IMR-90 (cell line): ENCODE measurements around the gene FBXO4. TPM values are rescaled to one million over a fixed set of nuclear protein-coding genes. Genes with fewer than 3 reads are reported as not detected.

Experiments used
- ATAC-seq: fragments of 200-7000 bp; cut with Tn5 transposase; 2 replicates; pipeline ENCODE4 v1.9.1; 2020; ENCODE audit warnings: low read depth, mild to moderate bottlenecking, moderate library complexity
- BruUV-seq: library from RNA; stranded (reverse); fragments of 400-500 nt; replicated peaks from 2 replicates; lab custom pipeline; 2021; lab: Mats Ljungman, UMichigan
- CTCF ChIA-PET: fragments of 300-600 bp; formaldehyde crosslinking; extraction: SDS; loops from one replicate; lab custom pipeline; 2021; ENCODE audit warnings: antibody characterized with exemption; lab: Yijun Ruan, JAX
- POLR2A ChIA-PET: fragments of 300-600 bp; sonication (Branson Sonifier 250); formaldehyde crosslinking; loops from one replicate; lab custom pipeline; 2022; ENCODE audit warnings: antibody characterized with exemption; ENCODE audit not compliant: unreplicated experiment; lab: Charles Lee
- DNase-seq: peaks from one replicate; pipeline ENCODE4 v3.0.0; 2013
- H2AFZ ChIP-seq: replicated peaks from 2 replicates; pipeline ENCODE3; 2013; ENCODE audit warnings: low read length, mild to moderate bottlenecking; ENCODE audit not compliant: poor library complexity
- H2AK5ac ChIP-seq: 2 replicates; pipeline ENCODE4 v1.6.1; 2013; ENCODE audit warnings: low read depth, low read length, inconsistent platforms
- H2AK9ac ChIP-seq: replicated peaks from 2 replicates; pipeline ENCODE3; 2013; ENCODE audit warnings: mild to moderate bottlenecking, low read depth, low read length, moderate library complexity; ENCODE audit not compliant: poor library complexity
- H2BK120ac ChIP-seq: 2 replicates; pipeline ENCODE4 v1.6.1; 2013; ENCODE audit warnings: low read depth, low read length, inconsistent platforms
- H2BK15ac ChIP-seq: 3 replicates; pipeline ENCODE4 v1.6.1; 2013; ENCODE audit warnings: low read depth, low read length, inconsistent platforms
- H2BK20ac ChIP-seq: 2 replicates; pipeline ENCODE4 v1.6.1; 2013; ENCODE audit warnings: low read depth, mild to moderate bottlenecking, inconsistent platforms, low read length, moderate library complexity
- H2BK5ac ChIP-seq: 2 replicates; pipeline ENCODE4 v1.6.1; 2013; ENCODE audit warnings: mild to moderate bottlenecking, low read depth, low read length, inconsistent platforms; ENCODE audit not compliant: poor library complexity, severe bottlenecking
- H3K14ac ChIP-seq: replicated peaks from 2 replicates; pipeline ENCODE4 v1.6.1; 2013; ENCODE audit warnings: low read depth, low read length, inconsistent platforms
- H3K18ac ChIP-seq: 2 replicates; pipeline ENCODE4 v1.6.1; 2013; ENCODE audit warnings: low read depth, low read length, control low read depth
- H3K23ac ChIP-seq: 2 replicates; pipeline ENCODE4 v1.6.1; 2013; ENCODE audit warnings: low read depth, low read length, inconsistent platforms
- H3K27ac ChIP-seq: 2 replicates; pipeline ENCODE4 v1.5.1; 2013; ENCODE audit warnings: mild to moderate bottlenecking, control low read depth, low read length; ENCODE audit not compliant: insufficient read depth
- H3K27me3 ChIP-seq: 2 replicates; pipeline ENCODE4 v1.6.1; 2013; ENCODE audit warnings: low read length; ENCODE audit not compliant: control insufficient read depth, insufficient read depth
- H3K36me3 ChIP-seq: 2 replicates; pipeline ENCODE4 v1.6.1; 2013; ENCODE audit warnings: low read length, mixed read lengths; ENCODE audit not compliant: control insufficient read depth, insufficient read depth
- H3K4ac ChIP-seq: 2 replicates; pipeline ENCODE4 v1.6.1; 2013; ENCODE audit warnings: low read depth, low read length, inconsistent platforms
- H3K4me1 ChIP-seq: 2 replicates; pipeline ENCODE4 v1.6.1; 2013; ENCODE audit warnings: low read length, mixed read lengths; ENCODE audit not compliant: control insufficient read depth, insufficient read depth
- H3K4me2 ChIP-seq: 2 replicates; pipeline ENCODE4 v1.6.1; 2013; ENCODE audit warnings: low read depth, mild to moderate bottlenecking, control low read depth, low read length, moderate library complexity
- H3K4me3 ChIP-seq: 2 replicates; pipeline ENCODE4 v1.5.1; 2013; ENCODE audit warnings: low read depth, mild to moderate bottlenecking, control low read depth, low read length, moderate library complexity; ENCODE audit not compliant: insufficient read depth
- H3K56ac ChIP-seq: 2 replicates; pipeline ENCODE4 v1.6.1; 2013; ENCODE audit warnings: low read length, inconsistent platforms; ENCODE audit not compliant: insufficient read depth; ENCODE audit errors: extremely low read depth
- H3K79me1 ChIP-seq, 2 experiments: 2 replicates each; pipeline ENCODE4 v1.6.1; 2013; ENCODE audit warnings: low read length in 2 of 2, inconsistent platforms in 1 of 2, low read depth in 1 of 2
- H3K9ac ChIP-seq: 2 replicates; pipeline ENCODE4 v1.6.1; 2013; ENCODE audit warnings: low read depth, low read length, control low read depth
- H3K9me1 ChIP-seq: 2 replicates; pipeline ENCODE4 v1.6.1; 2013; ENCODE audit warnings: low read length, inconsistent platforms; ENCODE audit not compliant: insufficient read depth
- H3K9me3 ChIP-seq: 2 replicates; pipeline ENCODE4 v1.6.1; 2013; ENCODE audit warnings: low read length; ENCODE audit not compliant: control insufficient read depth, insufficient read depth
- H4K20me1 ChIP-seq: 2 replicates; pipeline ENCODE4 v1.6.1; 2013; ENCODE audit warnings: low read length, inconsistent platforms; ENCODE audit not compliant: insufficient read depth
- H4K5ac ChIP-seq: 2 replicates; pipeline ENCODE4 v1.6.1; 2013; ENCODE audit warnings: mild to moderate bottlenecking, low read depth, low read length, control low read depth
- H4K8ac ChIP-seq, 2 experiments: 2 replicates each; pipeline ENCODE4 v1.6.1; 2013; ENCODE audit warnings: low read depth in 2 of 2, low read length in 2 of 2, control low read depth in 1 of 2, inconsistent platforms in 1 of 2
- H4K91ac ChIP-seq: 2 replicates; pipeline ENCODE4 v1.6.1; 2013; ENCODE audit warnings: low read depth, low read length, inconsistent platforms; ENCODE audit not compliant: insufficient read depth
- BHLHE40 ChIP-seq: fragments of 150-350 bp; IDR thresholded peaks from 2 replicates; pipeline ENCODE4 v1.6.1; 2016; ENCODE audit warnings: mild to moderate bottlenecking, low read depth, low read length
- CEBPB ChIP-seq: IDR thresholded peaks from 2 replicates; pipeline ENCODE4 v1.6.1; 2012; ENCODE audit warnings: low read depth, low read length, improper control_type of control experiment
- CTCF ChIP-seq: conservative IDR thresholded peaks from 2 replicates; pipeline ENCODE4 v1.5.1; 2012; ENCODE audit warnings: mild to moderate bottlenecking, low read depth, low read length, improper control_type of control experiment
- MAFK ChIP-seq: IDR thresholded peaks from 2 replicates; pipeline ENCODE4 v1.6.1; 2012; ENCODE audit warnings: low read depth, low read length, improper control_type of control experiment
- MAZ ChIP-seq: IDR thresholded peaks from 2 replicates; pipeline ENCODE4 v1.6.1; 2012; ENCODE audit warnings: low read depth, mild to moderate bottlenecking, low read length, improper control_type of control experiment, moderate library complexity, borderline replicate concordance
- MXI1 ChIP-seq: IDR thresholded peaks from 2 replicates; pipeline ENCODE4 v1.6.1; 2012; ENCODE audit warnings: low read depth, mild to moderate bottlenecking, low read length, moderate library complexity, borderline replicate concordance
- NFE2L2 ChIP-seq: fragments of 150-350 bp; IDR thresholded peaks from 2 replicates; pipeline ENCODE4 v1.6.1; 2016; ENCODE audit warnings: low read depth, mild to moderate bottlenecking, low read length
- RAD21 ChIP-seq: IDR thresholded peaks from 2 replicates; pipeline ENCODE4 v1.6.1; 2012; ENCODE audit warnings: low read length, improper control_type of control experiment
- RCOR1 ChIP-seq: IDR thresholded peaks from 2 replicates; pipeline ENCODE4 v1.6.1; 2012; ENCODE audit warnings: mild to moderate bottlenecking, low read length, improper control_type of control experiment; ENCODE audit not compliant: insufficient replicate concordance
- RFX5 ChIP-seq: IDR thresholded peaks from 2 replicates; pipeline ENCODE4 v1.8.0; 2012; ENCODE audit warnings: low read depth, mild to moderate bottlenecking, low read length, moderate library complexity
- SMC3 ChIP-seq: fragments of 150-350 bp; IDR thresholded peaks from 2 replicates; pipeline ENCODE4 v1.6.1; 2016; ENCODE audit warnings: low read depth, mild to moderate bottlenecking, antibody characterized with exemption, low read length, moderate library complexity
- dilution Hi-C: fragments of 300-500 bp; cut with HindIII; formaldehyde crosslinking; loops from one replicate; pipeline ENCODE4 v1.14.3; 2018; ENCODE audit warnings: low sequenced_read_pairs; ENCODE audit not compliant: unreplicated experiment
- in situ Hi-C: fragments of 300-500 bp; cut with MboI; formaldehyde crosslinking; loops from 3 replicates; pipeline ENCODE4 v1.14.3; 2019; ENCODE audit warnings: low sequenced_read_pairs, inconsistent platforms, mixed read lengths
- intact Hi-C: fragments of 100-400 bp; cut with micrococcal nuclease; formaldehyde crosslinking; loops from 2 replicates; pipeline ENCODE4 v1.10.0; 2022
- polyA plus RNA-seq, 3 experiments: library from polyadenylated mRNA; depleted of rRNA; stranded (reverse); fragments of >200 nt; gene quantifications; 2 replicates each; pipeline ENCODE4 v1.2.3, GENCODE V29; 2012; ENCODE audit warnings: low replicate concordance in 1 of 3
- total RNA-seq: library from RNA; depleted of rRNA; stranded (reverse); fragments of >200 nt; gene quantifications from 2 replicates; pipeline ENCODE4 v1.2.3, GENCODE V29; 2012
- TF ChIP-seq, protein P1 (sequence below): fragments of 150-350 bp; IDR thresholded peaks from 2 replicates; pipeline ENCODE4 v1.6.1; 2016; ENCODE audit warnings: low read depth, mild to moderate bottlenecking, low read length, moderate library complexity, borderline replicate concordance

FBXO4 gene
- total and polyA plus RNA-seq, 2 of the 4 experiments (the other 2 are of a cell fraction) = 3.5 to 4.1 TPM

- H2AK9ac ChIP-seq = no peak overlapping the region
- no peak overlapping the region for H4K91ac ChIP-seq
- H3K4me3 ChIP-seq = no peak overlapping the region
- DNase-seq (no peak), ATAC-seq (no peak)
- H3K14ac ChIP-seq = no peak overlapping the region
- H3K27me3 ChIP-seq = no peaks in the 10 kb centered on the region
- H3K4me1 ChIP-seq = no peaks in the 10 kb centered on the region
- no peak overlapping the region for H2BK5ac ChIP-seq
- H3K18ac ChIP-seq = no peak overlapping the region
- H3K9me3 ChIP-seq = no peaks in the 10 kb centered on the region
- H2AK5ac ChIP-seq = no peak overlapping the region
- no peak overlapping the region for H2BK15ac ChIP-seq
- H3K56ac ChIP-seq = no peak overlapping the region
- no TSS peak for BruUV-seq
- no peaks in the 10 kb centered on the region for H4K20me1 ChIP-seq
- intact Hi-C loops (no loop called here), dilution Hi-C loops (no loop called here), in situ Hi-C loops (no loop called here)
- TF ChIP-seq MAZ = no peak
- TF ChIP-seq BHLHE40 = no peak
- TF ChIP-seq NFE2L2 = no peak
- TF ChIP-seq MXI1 = no peak
- TF ChIP-seq CTCF = no peak
- no peak for TF ChIP-seq RFX5
- no peak for TF ChIP-seq MAFK
- no peak for TF ChIP-seq RAD21
- TF ChIP-seq CEBPB = no peak
- TF ChIP-seq RCOR1 = no peak
- TF ChIP-seq SMC3 = no peak
- TF ChIP-seq, protein P1, sequence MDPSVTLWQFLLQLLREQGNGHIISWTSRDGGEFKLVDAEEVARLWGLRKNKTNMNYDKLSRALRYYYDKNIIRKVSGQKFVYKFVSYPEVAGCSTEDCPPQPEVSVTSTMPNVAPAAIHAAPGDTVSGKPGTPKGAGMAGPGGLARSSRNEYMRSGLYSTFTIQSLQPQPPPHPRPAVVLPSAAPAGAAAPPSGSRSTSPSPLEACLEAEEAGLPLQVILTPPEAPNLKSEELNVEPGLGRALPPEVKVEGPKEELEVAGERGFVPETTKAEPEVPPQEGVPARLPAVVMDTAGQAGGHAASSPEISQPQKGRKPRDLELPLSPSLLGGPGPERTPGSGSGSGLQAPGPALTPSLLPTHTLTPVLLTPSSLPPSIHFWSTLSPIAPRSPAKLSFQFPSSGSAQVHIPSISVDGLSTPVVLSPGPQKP = no peak
- no peaks in the 10 kb centered on the region for H3K36me3 ChIP-seq
- H4K5ac ChIP-seq = no peak overlapping the region
- ChIA-PET CTCF (interaction anchor here (0.8 kb wide), 1 partner anchor 8 kb away, joined by 3 read pairs; no protein-coding TSS in a partner anchor), POLR2A (no interaction called here)
- H2BK20ac ChIP-seq = no peak overlapping the region
- H3K23ac ChIP-seq = no peak overlapping the region
- no peak overlapping the region for H2BK120ac ChIP-seq
- no peaks in the 10 kb centered on the region for H3K79me1 ChIP-seq
- H4K8ac ChIP-seq = no peak overlapping the region
- H3K9ac ChIP-seq = no peak overlapping the region
- no peaks in the 10 kb centered on the region for H3K9me1 ChIP-seq
- no peak overlapping the region for H3K4ac ChIP-seq
- H2AFZ ChIP-seq = no peak overlapping the region
- H3K4me2 ChIP-seq = no peak overlapping the region
- H3K27ac ChIP-seq = no peak overlapping the region
Observed at GRCh38 chr5:41960481-41960880, 35.4 kb downstream of the FBXO4 start.
